ENCODE results near the gene FOXA1. TPM values are rescaled to one million over a fixed set of nuclear protein-coding genes. Genes with fewer than 3 reads are reported as not detected.
A peak's percentile ranks its signal among the peaks of the same experiment; 100 is the strongest.

Gene FOXA1
- total RNA-seq, 1 experiment from 2014 or later: 4.3 TPM

DNA sequence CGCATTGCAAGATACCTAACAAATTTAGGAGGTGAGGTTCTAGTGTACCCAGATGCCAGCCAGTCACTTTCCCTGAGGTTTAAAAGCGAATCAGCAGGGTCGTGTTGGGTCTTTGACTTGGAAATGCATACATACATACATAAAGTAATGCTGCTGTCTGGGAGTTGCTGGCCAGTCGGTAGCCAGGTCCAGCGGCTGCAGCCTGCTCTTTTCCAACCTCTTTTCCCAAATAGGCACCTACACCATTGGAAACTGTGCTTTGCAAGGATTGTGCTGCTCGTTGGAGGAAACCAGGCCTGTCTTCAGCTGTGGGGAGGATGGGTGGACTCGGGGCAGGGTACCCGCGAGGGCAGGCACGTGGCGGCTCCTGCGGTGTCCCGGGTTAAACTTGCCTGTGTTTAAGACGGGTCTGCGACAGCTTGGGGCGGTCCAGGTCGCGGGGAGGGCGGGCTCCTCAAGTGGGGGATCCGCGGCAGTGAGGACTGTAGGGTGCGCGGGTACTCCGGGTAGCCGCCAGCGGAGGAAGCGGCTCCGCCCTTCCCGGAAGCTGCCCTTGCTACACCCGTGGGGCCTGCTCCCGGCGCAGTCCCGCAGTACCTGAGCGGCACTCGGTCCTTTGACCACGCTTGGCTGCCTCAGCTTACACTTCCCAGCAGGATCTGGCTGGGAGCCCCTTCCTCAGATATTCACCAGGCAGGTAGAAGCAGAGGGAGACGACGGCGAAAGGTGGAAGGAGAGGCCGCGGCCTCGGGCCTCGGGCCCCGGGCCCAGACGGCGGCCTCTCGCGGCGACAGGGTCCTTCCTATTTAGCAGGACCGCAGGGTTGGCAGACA is 3.1 kb upstream of the FOXA1 start:
- Histone ChIP-seq H3K36me3 (ENCODE audit: insufficient read depth, low read length, poor library complexity, severe bottlenecking) (no peaks in the 10 kb centered on the region), H3K27ac (ENCODE audit: low read depth, low read length, poor library complexity, severe bottlenecking) (no peak overlapping the region), H3K27me3 (replicated peaks; ENCODE audit: insufficient read depth, low read depth, low read length, poor library complexity) (peaks cover 72% of the 10 kb centered on the region), H3K4me3 (ENCODE audit: low read depth, low read length, poor library complexity, severe bottlenecking) (no peak overlapping the region), H3K9me3 (ENCODE audit: low read depth, low read length, poor library complexity, severe bottlenecking) (no peaks in the 10 kb centered on the region), H3K4me1 (ENCODE audit: insufficient read depth, low read length, poor library complexity, severe bottlenecking) (peaks cover 20% of the 10 kb centered on the region)
- ChIA-PET CTCF (no interaction called here), POLR2A (ENCODE audit: low non-redundant PET) (no interaction called here)
- DNase-seq (ENCODE audit: low spot score): no peak
- intact Hi-C loops (cut with micrococcal nuclease; ENCODE audit: unreplicated experiment): no loop called here
- no TSS peak for BruUV-seq (replicated peaks)
- no peak for TF ChIP-seq EZH2 (IDR thresholded peaks at IDR 0.05; ENCODE audit: borderline replicate concordance, low read depth, low read length, poor library complexity, severe bottlenecking)
- TF ChIP-seq, protein P1, sequence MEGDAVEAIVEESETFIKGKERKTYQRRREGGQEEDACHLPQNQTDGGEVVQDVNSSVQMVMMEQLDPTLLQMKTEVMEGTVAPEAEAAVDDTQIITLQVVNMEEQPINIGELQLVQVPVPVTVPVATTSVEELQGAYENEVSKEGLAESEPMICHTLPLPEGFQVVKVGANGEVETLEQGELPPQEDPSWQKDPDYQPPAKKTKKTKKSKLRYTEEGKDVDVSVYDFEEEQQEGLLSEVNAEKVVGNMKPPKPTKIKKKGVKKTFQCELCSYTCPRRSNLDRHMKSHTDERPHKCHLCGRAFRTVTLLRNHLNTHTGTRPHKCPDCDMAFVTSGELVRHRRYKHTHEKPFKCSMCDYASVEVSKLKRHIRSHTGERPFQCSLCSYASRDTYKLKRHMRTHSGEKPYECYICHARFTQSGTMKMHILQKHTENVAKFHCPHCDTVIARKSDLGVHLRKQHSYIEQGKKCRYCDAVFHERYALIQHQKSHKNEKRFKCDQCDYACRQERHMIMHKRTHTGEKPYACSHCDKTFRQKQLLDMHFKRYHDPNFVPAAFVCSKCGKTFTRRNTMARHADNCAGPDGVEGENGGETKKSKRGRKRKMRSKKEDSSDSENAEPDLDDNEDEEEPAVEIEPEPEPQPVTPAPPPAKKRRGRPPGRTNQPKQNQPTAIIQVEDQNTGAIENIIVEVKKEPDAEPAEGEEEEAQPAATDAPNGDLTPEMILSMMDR (conservative IDR thresholded peaks at IDR 0.05; ENCODE audit: low read depth, low read length): no peak

DNA sequence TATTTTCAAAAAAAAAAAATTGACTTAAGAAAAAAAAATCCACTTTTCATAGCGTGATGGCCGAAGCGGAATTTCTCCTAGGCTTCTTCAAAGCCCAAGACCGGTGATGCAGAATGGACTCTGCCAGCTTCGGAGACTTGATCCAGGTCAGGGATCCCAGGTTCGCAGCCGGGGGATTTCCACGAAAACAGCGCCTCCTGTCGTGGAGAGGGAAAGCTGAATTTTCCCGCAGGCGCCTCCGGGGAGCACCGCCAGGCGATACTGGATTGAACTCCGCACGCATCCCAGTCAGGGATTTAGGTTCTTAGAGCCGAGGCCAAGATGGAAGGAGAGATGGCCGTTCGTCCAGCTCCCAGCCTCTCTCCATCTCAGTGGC is 2.5 kb upstream of the FOXA1 start:
- Histone ChIP-seq H3K27me3 (replicated peaks; ENCODE audit: insufficient read depth, low read depth, low read length, poor library complexity) (peaks cover 72% of the 10 kb centered on the region), H3K9me3 (ENCODE audit: low read depth, low read length, poor library complexity, severe bottlenecking) (no peaks in the 10 kb centered on the region), H3K36me3 (ENCODE audit: insufficient read depth, low read length, poor library complexity, severe bottlenecking) (no peaks in the 10 kb centered on the region), H3K4me3 (ENCODE audit: low read depth, low read length, poor library complexity, severe bottlenecking) (no peak overlapping the region), H3K27ac (ENCODE audit: low read depth, low read length, poor library complexity, severe bottlenecking) (no peak overlapping the region), H3K4me1 (ENCODE audit: insufficient read depth, low read length, poor library complexity, severe bottlenecking) (peaks cover 20% of the 10 kb centered on the region)
- intact Hi-C loops (cut with micrococcal nuclease; ENCODE audit: unreplicated experiment): no loop called here
- BruUV-seq (replicated peaks): no TSS peak
- DNase-seq (ENCODE audit: low spot score): no peak
- CTCF ChIA-PET: interaction anchor here (0.9 kb wide), 1 partner anchor 9 kb away, joined by 4 read pairs; no protein-coding TSS in a partner anchor
- POLR2A ChIA-PET (ENCODE audit: low non-redundant PET): no interaction called here
- no peak for TF ChIP-seq EZH2 (IDR thresholded peaks at IDR 0.05; ENCODE audit: borderline replicate concordance, low read depth, low read length, poor library complexity, severe bottlenecking)
- TF ChIP-seq, protein P1 (conservative IDR thresholded peaks at IDR 0.05; ENCODE audit: low read depth, low read length): peak; percentile 49

DNA sequence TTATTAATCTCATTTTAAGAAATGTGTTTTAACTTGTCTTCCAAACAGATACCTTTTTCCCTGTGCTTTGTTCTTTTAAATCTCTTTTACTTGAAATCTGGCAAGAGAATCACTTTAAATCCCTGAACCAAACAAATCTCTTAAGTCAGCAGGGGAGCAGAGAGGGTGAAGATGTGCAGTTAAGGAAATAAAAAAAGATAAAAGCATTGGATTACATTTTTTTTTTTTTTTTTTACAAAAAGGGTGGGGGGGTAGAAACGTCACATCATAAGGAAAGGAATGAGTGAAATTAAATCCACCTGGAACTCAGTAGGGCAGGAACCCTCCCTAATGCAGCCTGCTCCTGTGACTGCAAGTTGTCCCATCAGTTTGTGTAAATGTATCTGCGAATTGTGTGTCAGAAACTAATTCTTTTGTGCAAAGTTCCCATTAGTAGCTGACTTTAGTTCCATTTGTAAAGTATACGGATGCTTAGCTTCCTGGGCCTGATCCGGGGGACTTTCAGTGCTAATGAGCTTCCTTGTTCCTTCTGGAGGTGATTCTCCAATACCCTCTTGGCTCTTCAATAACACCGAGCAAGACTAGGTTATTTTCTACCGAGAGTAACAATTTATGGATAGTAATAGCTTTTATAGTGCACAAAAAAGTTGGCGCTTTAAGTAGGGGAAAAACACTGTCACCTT is 1.9 kb upstream of the FOXA1 start:
- no TSS peak for BruUV-seq (replicated peaks)
- peaks cover 72% of the 10 kb centered on the region for H3K27me3 ChIP-seq (replicated peaks; ENCODE audit: insufficient read depth, low read depth, low read length, poor library complexity)
- DNase-seq (ENCODE audit: low spot score): no peak
- intact Hi-C loops (cut with micrococcal nuclease; ENCODE audit: unreplicated experiment): no loop called here
- TF ChIP-seq, protein P1 (conservative IDR thresholded peaks at IDR 0.05; ENCODE audit: low read depth, low read length): no peak
- TF ChIP-seq EZH2 (IDR thresholded peaks at IDR 0.05; ENCODE audit: borderline replicate concordance, low read depth, low read length, poor library complexity, severe bottlenecking): no peak
- H3K9me3 ChIP-seq (ENCODE audit: low read depth, low read length, poor library complexity, severe bottlenecking): no peaks in the 10 kb centered on the region
- no peak overlapping the region for H3K4me3 ChIP-seq (ENCODE audit: low read depth, low read length, poor library complexity, severe bottlenecking)
- H3K27ac ChIP-seq (ENCODE audit: low read depth, low read length, poor library complexity, severe bottlenecking): no peak overlapping the region
- ChIA-PET CTCF (interaction anchor here (0.6 to 0.9 kb wide), 2 partner anchors 8 to 72 kb away, joined by 3 to 4 read pairs; no protein-coding TSS in a partner anchor), POLR2A (ENCODE audit: low non-redundant PET) (no interaction called here)
- H3K36me3 ChIP-seq (ENCODE audit: insufficient read depth, low read length, poor library complexity, severe bottlenecking): no peaks in the 10 kb centered on the region
- peaks cover 20% of the 10 kb centered on the region for H3K4me1 ChIP-seq (ENCODE audit: insufficient read depth, low read length, poor library complexity, severe bottlenecking)

All from A673 (cell line).